Thyroid gland (tissue), 4 donors: ENCODE measurements around the gene NRN1.
"Not testable (repeated sequence)": the region's sequence is repeated elsewhere in the genome, so short reads cannot be mapped to it uniquely, and the experiment has no call there.

ENCODE experiments used
- CTCF ChIP-seq, 6 experiments: fragments of 200-600 bp in 3 of 6; fragments of 450-650 bp in 3 of 6; sonication (generic) in 3 of 6; IDR thresholded peaks; one replicate each; pipeline ENCODE4 v1.5.1; 2016 to 2019; ENCODE audit warnings: antibody characterized with exemption in 6 of 6, mild to moderate bottlenecking in 2 of 6, inconsistent platforms in 1 of 6, moderate library complexity in 1 of 6
- POLR2A ChIP-seq, 2 donors: fragments of 450-650 bp; IDR thresholded peaks; one replicate each; pipeline ENCODE4 v1.6.1; 2017; ENCODE audit warnings: antibody characterized with exemption in 2 of 2, mild to moderate bottlenecking in 2 of 2, moderate library complexity in 1 of 2

GRCh38 chr6:6022841-6023240 lies 16.1 kb upstream of the NRN1 start:
- TF ChIP-seq CTCF, POLR2A (IDR thresholded peaks at IDR 0.05): not testable (repeated sequence)
